ENCODE data around the gene HIVEP2. TPM values are rescaled to one million over a fixed set of nuclear protein-coding genes. Genes with fewer than 3 reads are reported as not detected.

The HIVEP2 gene
- total RNA-seq, 1 donor from 2014 or later = 3.5 TPM

DNA sequence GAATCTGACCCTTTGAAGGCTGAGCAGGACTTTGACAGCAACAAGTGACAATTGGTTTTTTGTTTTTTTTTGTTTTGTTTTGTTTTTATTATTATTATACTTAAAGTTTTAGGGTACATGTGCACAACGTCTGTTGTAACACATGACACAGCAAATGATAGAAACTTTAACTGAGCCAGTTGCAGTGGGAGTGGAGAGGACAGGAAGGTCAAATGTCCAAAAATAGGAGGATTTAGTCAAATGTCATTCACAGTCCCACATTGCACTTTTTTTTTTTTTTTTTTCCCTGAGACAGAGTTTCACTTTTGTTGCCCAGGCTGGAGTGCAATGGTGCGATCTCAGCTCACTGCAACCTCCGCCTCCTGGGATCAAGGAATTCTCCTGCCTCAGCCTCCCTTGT lies 223.0 kb downstream of the HIVEP2 start:
- no peak for DNase-seq (ENCODE audit: low read depth, low spot score)
- peaks cover 10% of the 10 kb centered on the region for H3K36me3 Mint-ChIP-seq (ENCODE audit: low read depth)
- H3K27ac Mint-ChIP-seq (ENCODE audit: unreplicated experiment) = no peak overlapping the region
- H3K4me3 Mint-ChIP-seq = no peak overlapping the region
- H3K27me3 Mint-ChIP-seq (ENCODE audit: low read depth) = no peaks in the 10 kb centered on the region
- TF ChIP-seq, protein P1, sequence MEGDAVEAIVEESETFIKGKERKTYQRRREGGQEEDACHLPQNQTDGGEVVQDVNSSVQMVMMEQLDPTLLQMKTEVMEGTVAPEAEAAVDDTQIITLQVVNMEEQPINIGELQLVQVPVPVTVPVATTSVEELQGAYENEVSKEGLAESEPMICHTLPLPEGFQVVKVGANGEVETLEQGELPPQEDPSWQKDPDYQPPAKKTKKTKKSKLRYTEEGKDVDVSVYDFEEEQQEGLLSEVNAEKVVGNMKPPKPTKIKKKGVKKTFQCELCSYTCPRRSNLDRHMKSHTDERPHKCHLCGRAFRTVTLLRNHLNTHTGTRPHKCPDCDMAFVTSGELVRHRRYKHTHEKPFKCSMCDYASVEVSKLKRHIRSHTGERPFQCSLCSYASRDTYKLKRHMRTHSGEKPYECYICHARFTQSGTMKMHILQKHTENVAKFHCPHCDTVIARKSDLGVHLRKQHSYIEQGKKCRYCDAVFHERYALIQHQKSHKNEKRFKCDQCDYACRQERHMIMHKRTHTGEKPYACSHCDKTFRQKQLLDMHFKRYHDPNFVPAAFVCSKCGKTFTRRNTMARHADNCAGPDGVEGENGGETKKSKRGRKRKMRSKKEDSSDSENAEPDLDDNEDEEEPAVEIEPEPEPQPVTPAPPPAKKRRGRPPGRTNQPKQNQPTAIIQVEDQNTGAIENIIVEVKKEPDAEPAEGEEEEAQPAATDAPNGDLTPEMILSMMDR (conservative IDR thresholded peaks at IDR 0.05) = no peak
- H3K9me3 Mint-ChIP-seq = peaks cover 11% of the 10 kb centered on the region
- H3K4me1 Mint-ChIP-seq = peaks cover 7% of the 10 kb centered on the region

DNA sequence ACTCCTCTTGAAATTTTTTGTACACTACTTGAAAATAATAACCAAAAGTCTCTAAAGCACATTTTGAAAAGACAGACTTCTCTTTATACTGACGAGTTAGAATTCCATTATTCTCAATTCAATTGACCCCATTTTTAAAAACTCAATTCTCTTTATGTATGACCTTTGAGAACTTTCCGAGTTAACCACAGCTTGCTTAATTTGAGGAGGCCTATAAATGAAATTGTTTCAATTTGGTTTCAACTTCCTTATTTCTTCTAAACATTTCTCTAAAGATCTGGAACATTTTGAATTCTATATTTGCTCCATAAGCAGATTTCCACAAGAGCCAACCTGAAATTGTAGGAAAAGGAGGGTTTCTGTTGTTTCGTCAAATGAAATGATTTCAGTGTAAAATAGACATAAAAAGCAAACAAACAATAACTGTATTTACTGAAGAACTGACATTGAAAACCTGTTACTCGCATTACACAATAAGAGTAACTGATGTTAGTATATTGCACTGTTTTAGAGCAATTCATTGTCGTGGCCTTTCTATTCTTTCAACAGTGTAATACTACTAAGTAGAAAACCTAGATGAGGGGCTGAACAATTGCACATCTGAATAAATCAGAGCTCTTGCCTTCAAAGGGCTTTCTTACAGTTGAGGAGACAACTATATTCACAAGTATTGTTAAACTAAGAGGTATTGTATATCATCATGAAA lies 223.6 kb downstream of the HIVEP2 start:
- TF ChIP-seq, protein P1 (conservative IDR thresholded peaks at IDR 0.05) = no peak
- peaks cover 11% of the 10 kb centered on the region for H3K4me1 Mint-ChIP-seq
- DNase-seq (ENCODE audit: low read depth, low spot score) = no peak
- H3K9me3 Mint-ChIP-seq = peaks cover 11% of the 10 kb centered on the region
- H3K4me3 Mint-ChIP-seq = no peak overlapping the region
- H3K27ac Mint-ChIP-seq (ENCODE audit: unreplicated experiment) = no peak overlapping the region
- H3K27me3 Mint-ChIP-seq (ENCODE audit: low read depth) = no peaks in the 10 kb centered on the region
- H3K36me3 Mint-ChIP-seq (ENCODE audit: low read depth) = peaks cover 10% of the 10 kb centered on the region

DNA sequence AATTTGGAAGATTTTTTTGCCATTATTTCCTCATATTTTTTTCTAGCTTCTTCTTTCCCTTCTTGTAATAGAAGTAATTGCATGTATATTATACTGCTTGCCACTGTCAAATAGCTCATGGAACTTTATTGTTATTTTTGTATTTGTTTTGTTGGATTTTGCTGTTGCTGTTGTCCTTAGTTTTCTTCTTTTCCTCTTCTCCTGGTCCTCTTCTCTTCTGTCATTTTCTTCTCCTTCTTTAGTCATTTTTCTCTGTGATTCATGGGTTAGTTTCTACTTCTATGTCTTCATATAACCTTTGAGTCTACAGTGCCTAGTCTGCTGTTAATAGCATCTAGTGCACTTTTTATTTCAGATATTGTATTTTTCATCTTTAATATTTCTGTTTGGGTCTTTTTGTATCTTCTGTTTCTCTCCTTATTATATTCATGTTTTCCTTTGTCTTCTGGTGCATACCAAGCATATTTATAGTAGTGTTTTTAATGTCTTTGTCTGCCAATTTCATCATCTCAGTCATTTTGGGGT lies 226.2 kb downstream of the HIVEP2 start:
- TF ChIP-seq, protein P1 (conservative IDR thresholded peaks at IDR 0.05) = no peak
- peaks cover 15% of the 10 kb centered on the region for H3K4me1 Mint-ChIP-seq
- H3K4me3 Mint-ChIP-seq = no peak overlapping the region
- H3K36me3 Mint-ChIP-seq (ENCODE audit: low read depth) = peaks cover 10% of the 10 kb centered on the region
- H3K9me3 Mint-ChIP-seq = peaks cover 11% of the 10 kb centered on the region
- H3K27me3 Mint-ChIP-seq (ENCODE audit: low read depth) = no peaks in the 10 kb centered on the region
- DNase-seq (ENCODE audit: low read depth, low spot score) = no peak
- H3K27ac Mint-ChIP-seq (ENCODE audit: unreplicated experiment) = no peak overlapping the region

DNA sequence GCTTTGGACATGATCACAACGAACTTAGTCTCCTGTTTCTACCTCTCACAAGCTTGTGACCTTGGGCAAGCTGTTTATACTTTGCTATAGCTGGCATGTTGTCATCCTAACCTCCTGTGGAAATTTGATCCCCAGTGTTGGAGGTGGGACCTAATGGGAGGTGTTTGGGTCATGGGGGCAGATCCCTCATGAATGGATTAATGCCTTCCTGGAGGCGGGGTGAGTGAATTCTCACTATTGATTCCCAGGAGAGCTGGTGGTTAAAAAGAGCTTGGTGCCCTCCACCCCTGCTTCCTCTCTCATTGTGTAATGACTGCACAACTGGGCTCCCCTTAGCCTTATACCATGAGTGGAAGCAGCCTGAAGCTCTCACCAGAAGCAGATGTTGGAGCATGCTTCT lies 228.9 kb downstream of the HIVEP2 start:
- Mint-ChIP-seq H3K4me1 (peaks cover 8% of the 10 kb centered on the region), H3K4me3 (no peak overlapping the region), H3K27me3 (ENCODE audit: low read depth) (no peaks in the 10 kb centered on the region), H3K9me3 (peaks cover 11% of the 10 kb centered on the region), H3K27ac (ENCODE audit: unreplicated experiment) (no peak overlapping the region), H3K36me3 (ENCODE audit: low read depth) (peaks cover 10% of the 10 kb centered on the region)
- TF ChIP-seq, protein P1 (conservative IDR thresholded peaks at IDR 0.05) = no peak
- no peak for DNase-seq (ENCODE audit: low read depth, low spot score)

DNA sequence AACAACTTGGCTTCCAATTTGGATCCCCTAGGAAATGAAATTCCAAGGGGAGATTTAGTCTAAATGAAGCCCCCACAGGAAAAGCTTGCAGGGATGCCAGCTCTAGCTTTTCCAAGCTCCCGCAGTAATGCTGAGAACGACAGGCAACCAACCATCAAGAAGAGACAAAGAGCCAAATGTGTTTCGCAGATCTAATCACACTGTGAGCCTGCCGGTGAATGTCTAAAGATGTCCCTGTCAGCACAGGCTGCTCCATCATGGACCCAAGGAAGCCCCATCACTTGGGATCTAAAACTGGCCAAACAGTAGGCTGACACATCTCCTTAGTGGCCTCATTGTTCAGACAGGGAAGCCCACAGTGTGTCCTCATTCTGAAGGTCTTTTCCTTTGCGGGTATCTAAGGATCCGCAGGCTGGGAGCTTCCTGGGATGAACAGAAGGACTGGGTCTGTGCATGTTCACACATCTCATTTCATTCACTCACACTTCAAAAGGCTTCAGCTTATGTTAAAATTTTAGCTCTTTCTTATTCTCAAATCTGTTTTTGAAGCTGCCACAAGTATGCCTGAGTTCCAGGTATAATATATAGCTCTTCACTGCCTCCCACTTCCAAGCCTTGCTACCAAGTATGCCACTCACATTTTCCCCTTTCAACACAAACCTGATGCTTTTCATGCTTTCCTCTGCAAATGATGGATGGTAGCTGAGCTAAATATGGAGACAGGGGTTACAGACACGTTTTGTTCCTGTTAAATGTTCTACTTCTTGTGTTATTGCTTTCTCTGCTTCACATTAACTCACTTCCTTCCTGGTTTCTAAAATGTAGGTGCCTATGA lies 229.8 kb downstream of the HIVEP2 start:
- Mint-ChIP-seq H3K4me3 (no peak overlapping the region), H3K27me3 (ENCODE audit: low read depth) (no peaks in the 10 kb centered on the region), H3K9me3 (peaks cover 11% of the 10 kb centered on the region), H3K4me1 (peaks cover 8% of the 10 kb centered on the region), H3K36me3 (ENCODE audit: low read depth) (peaks cover 10% of the 10 kb centered on the region), H3K27ac (ENCODE audit: unreplicated experiment) (no peak overlapping the region)
- no peak for DNase-seq (ENCODE audit: low read depth, low spot score)
- TF ChIP-seq, protein P1 (conservative IDR thresholded peaks at IDR 0.05) = no peak
